Measurements from ENCODE around the gene LUZP4. TPM values are rescaled to one million over a fixed set of nuclear protein-coding genes. Genes with fewer than 3 reads are reported as not detected.

LUZP4 gene
- total and polyA plus RNA-seq, 2 of the 13 experiments (the other 11 are each of a cell fraction or from before 2014, with no cell fraction given) = not detected

- 0 out of 2 replicates have a peak, but pooled peaks have one; percentile 7 for TF ChIP-seq ZNF792 (CRISPR knock-in tag; IDR thresholded peaks at IDR 0.05)
- TF ChIP-seq EP300 (IDR thresholded peaks at IDR 0.05; ENCODE audit: low read depth in 2 of 2, low read length in 2 of 2) = peak in 1 of 2 experiments; percentile 88; a peak in 2 of 4 replicates
- TF ChIP-seq EP300 (CRISPR knock-in tag; IDR thresholded peaks at IDR 0.05; ENCODE audit: borderline replicate concordance) = peak; percentile 21; the same call in 1 of the 2 replicates
- TF ChIP-seq PPARG (CRISPR knock-in tag; conservative IDR thresholded peaks at IDR 0.05) = peak; percentile 99
- no peak for TF ChIP-seq EED (CRISPR knock-in tag; IDR thresholded peaks at IDR 0.05)
- no peak for TF ChIP-seq NR3C1 (CRISPR knock-in tag; IDR thresholded peaks at IDR 0.05)
- 0 out of 2 replicates have a peak, but pooled peaks have one; percentile 48 for TF ChIP-seq POGZ (CRISPR knock-in tag; IDR thresholded peaks at IDR 0.05)
- TF ChIP-seq FOXP1 (IDR thresholded peaks at IDR 0.05) = no peak
- peak; percentile 59; the same call in 1 of the 2 replicates for TF ChIP-seq FOXP1 (CRISPR knock-in tag; IDR thresholded peaks at IDR 0.05)
- TF ChIP-seq ZMYM4 (CRISPR knock-in tag; IDR thresholded peaks at IDR 0.05) = peak; percentile 60; the same call in 1 of the 2 replicates
- peak; percentile 80 for TF ChIP-seq TBL1XR1 (IDR thresholded peaks at IDR 0.05; ENCODE audit: borderline replicate concordance, low read length, partially characterized antibody)
- peak; percentile 52; the same call in 1 of the 2 replicates for TF ChIP-seq HDAC2 (CRISPR knock-in tag; IDR thresholded peaks at IDR 0.05)
- peak; percentile 15; the same call in 1 of the 2 replicates for TF ChIP-seq ZNF644 (CRISPR knock-in tag; IDR thresholded peaks at IDR 0.05; ENCODE audit: low read depth)
- peak; percentile 30; the same call in 1 of the 2 replicates for TF ChIP-seq ARID3A (IDR thresholded peaks at IDR 0.05; ENCODE audit: low read depth, low read length)
- no peak for TF ChIP-seq ZNF691 (CRISPR knock-in tag; IDR thresholded peaks at IDR 0.05; ENCODE audit: borderline replicate concordance, low read depth)
- TF ChIP-seq JDP2 (CRISPR knock-in tag; IDR thresholded peaks at IDR 0.05; ENCODE audit: borderline replicate concordance) = no peak
- TF ChIP-seq RFX3 (CRISPR knock-in tag; IDR thresholded peaks at IDR 0.05) = no peak
- 0 out of 3 replicates have a peak, but pooled peaks have one; percentile 15 for TF ChIP-seq MXI1 (IDR thresholded peaks at IDR 0.05; ENCODE audit: borderline replicate concordance, low read depth, low read length)
- peak; percentile 93 for TF ChIP-seq HNF4A (CRISPR knock-in tag; IDR thresholded peaks at IDR 0.05)
- TF ChIP-seq ZNF281 (CRISPR knock-in tag; IDR thresholded peaks at IDR 0.05; ENCODE audit: borderline replicate concordance) = peak; percentile 13; the same call in 1 of the 2 replicates
- peak; percentile 80 for TF ChIP-seq ARID5B (CRISPR knock-in tag; IDR thresholded peaks at IDR 0.05)
Observed at GRCh38 chrX:115344885-115345614, 55.5 kb downstream of the LUZP4 start (continued).
